Activated CD4-positive, CD25-positive, alpha-beta regulatory T cell (primary cell): ENCODE data around the gene NTN1.

Experiments
- DNase-seq, 4 experiments: peaks; one replicate each; lab custom pipeline; 2025; lab: John Stamatoyannopoulos, UW

NTN1 gene

GRCh38 chr17:9274973-9275372 is 253.7 kb downstream of the NTN1 start:
- DNase-seq, result no peak

GRCh38 chr17:9279893-9280292 is 258.6 kb downstream of the NTN1 start:
- DNase-seq, result no peak

GRCh38 chr17:9283909-9284308 is 262.6 kb downstream of the NTN1 start:
- no peak for DNase-seq

GRCh38 chr17:9284884-9285283 is 263.6 kb downstream of the NTN1 start:
- DNase-seq, result no peak

- DNase-seq, result no peak
Measured at GRCh38 chr17:9285602-9286427, 264.5 kb downstream of the NTN1 start.

GRCh38 chr17:9286434-9286833 is 265.1 kb downstream of the NTN1 start:
- DNase-seq, result no peak

- DNase-seq, result no peak
Measured at GRCh38 chr17:9287306-9287705, 266.0 kb downstream of the NTN1 start.

GRCh38 chr17:9290226-9290613 is 268.9 kb downstream of the NTN1 start:
- DNase-seq, result no peak

- peak in 2 of 4 experiments; percentile 2 to 9 for DNase-seq
Measured at GRCh38 chr17:9291912-9292560, 270.7 kb downstream of the NTN1 start.

- no peak for DNase-seq
Measured at GRCh38 chr17:9292561-9292941, 271.2 kb downstream of the NTN1 start.
